ENCODE data around the gene RPS18. TPM values are rescaled to one million over a fixed set of nuclear protein-coding genes. Genes with fewer than 3 reads are reported as not detected.
A peak's percentile ranks its signal among the peaks of the same experiment; 100 is the strongest.

Gene RPS18
- total and polyA plus RNA-seq, 2 of the 13 experiments (the other 11 are each of a cell fraction or from before 2014, with no cell fraction given) = 3,896 to 5,806 TPM

- peak; percentile 19; the same call in 1 of the 2 replicates for TF ChIP-seq PRDM10 (CRISPR knock-in tag; IDR thresholded peaks at IDR 0.05; ENCODE audit: low read depth)
- TF ChIP-seq MED1 (CRISPR knock-in tag; IDR thresholded peaks at IDR 0.05) = peak; percentile 46; the same call in 1 of the 2 replicates
- TF ChIP-seq KDM2A (CRISPR knock-in tag; IDR thresholded peaks at IDR 0.05; ENCODE audit: borderline replicate concordance, low read depth) = peak; percentile 95
- peak; percentile 81 for TF ChIP-seq ZIK1 (CRISPR knock-in tag; IDR thresholded peaks at IDR 0.05; ENCODE audit: borderline replicate concordance, low read depth)
- 0 out of 2 replicates have a peak, but pooled peaks have one; percentile 63 for TF ChIP-seq ZZZ3 (CRISPR knock-in tag; IDR thresholded peaks at IDR 0.05; ENCODE audit: borderline replicate concordance)
- TF ChIP-seq HDAC2 (CRISPR knock-in tag; IDR thresholded peaks at IDR 0.05) = peak; percentile 69
- peak; percentile 70 to 72 for TF ChIP-seq HMGXB4 (CRISPR knock-in tag; IDR thresholded peaks at IDR 0.05; ENCODE audit: borderline replicate concordance in 1 of 2, low read depth in 1 of 2)
- peak; percentile 66; the same call in 1 of the 2 replicates for TF ChIP-seq EED (CRISPR knock-in tag; IDR thresholded peaks at IDR 0.05)
- peak; percentile 37; the same call in 1 of the 2 replicates for TF ChIP-seq GATAD1 (CRISPR knock-in tag; IDR thresholded peaks at IDR 0.05)
- TF ChIP-seq ZNF18 (CRISPR knock-in tag; IDR thresholded peaks at IDR 0.05; ENCODE audit: insufficient replicate concordance) = peak; percentile 49
- TF ChIP-seq ZNF362 (CRISPR knock-in tag; IDR thresholded peaks at IDR 0.05; ENCODE audit: borderline replicate concordance) = no peak
- peak; percentile 30; the same call in 1 of the 2 replicates for TF ChIP-seq ZNF691 (CRISPR knock-in tag; IDR thresholded peaks at IDR 0.05; ENCODE audit: borderline replicate concordance, low read depth)
- peak; percentile 30; the same call in 1 of the 2 replicates for TF ChIP-seq NR0B2 (CRISPR knock-in tag; IDR thresholded peaks at IDR 0.05)
- TF ChIP-seq RFX5 (IDR thresholded peaks at IDR 0.05; ENCODE audit: low read depth, low read length) = no peak
- TF ChIP-seq ARID2 (CRISPR knock-in tag; IDR thresholded peaks at IDR 0.05; ENCODE audit: borderline replicate concordance) = no peak
- peak; percentile 8; the same call in 1 of the 2 replicates for TF ChIP-seq CEBPB (IDR thresholded peaks at IDR 0.05; ENCODE audit: borderline replicate concordance, low read depth, low read length)
- no peak for TF ChIP-seq MAX (IDR thresholded peaks at IDR 0.05)
Measured at GRCh38 chr6:33313709-33314514, 42.0 kb downstream of the RPS18 start, which contains the start of gene TAPBP (continued).

All from HepG2 (cell line).